Measurements from ENCODE around the gene GSTM4. TPM values are rescaled to one million over a fixed set of nuclear protein-coding genes. Genes with fewer than 3 reads are reported as not detected.

Gene GSTM4
- total and polyA plus RNA-seq, 9 of the 15 experiments (the other 6 are each of a cell fraction or from before 2014, with no cell fraction given): 18.8 to 53.4 (median 38.8) TPM

- TF ChIP-seq HINFP (tag; conservative IDR thresholded peaks at IDR 0.05; ENCODE audit: low read depth) (no peak), ZNF561 (CRISPR knock-in tag; conservative IDR thresholded peaks at IDR 0.05) (no peak), ZNF407 (IDR thresholded peaks at IDR 0.05; ENCODE audit: low read depth) (no peak), CUX1 (CRISPR knock-in tag; IDR thresholded peaks at IDR 0.05) (no peak), GTF2E2 (tag; IDR thresholded peaks at IDR 0.05) (no peak), NR2C1 (IDR thresholded peaks at IDR 0.05) (no peak), NR2C1 (tag; IDR thresholded peaks at IDR 0.05) (no peak), RBM22 (IDR thresholded peaks at IDR 0.05; ENCODE audit: low read depth, low read length, poor library complexity, severe bottlenecking) (no peak), HEY1 (CRISPR knock-in tag; IDR thresholded peaks at IDR 0.05; ENCODE audit: borderline replicate concordance) (no peak)
Measured at GRCh38 chr1:109639063-109639840, 16.6 kb upstream of the GSTM4 start (continued).

Measured in K562 (cell line).